Fibroblast of pulmonary artery (primary cell): ENCODE results near the gene NYNRIN.
A peak's percentile ranks its signal among the peaks of the same experiment; 100 is the strongest.

Experiments
- DNase-seq: peaks from one replicate; pipeline ENCODE4 v3.0.0-alpha.2; 2010; ENCODE audit warnings: low read depth
- H3K4me3 ChIP-seq: replicated peaks from 2 replicates; pipeline ENCODE4 v1.5.1; 2011; ENCODE audit warnings: low read depth, mild to moderate bottlenecking, control low read depth, low read length, moderate library complexity
- TF ChIP-seq, protein P1 (sequence below): IDR thresholded peaks from 2 replicates; pipeline ENCODE4 v1.5.1; 2011; ENCODE audit warnings: mild to moderate bottlenecking, control low read depth, low read length, inconsistent platforms; ENCODE audit errors: missing control alignments

NYNRIN gene

DNA sequence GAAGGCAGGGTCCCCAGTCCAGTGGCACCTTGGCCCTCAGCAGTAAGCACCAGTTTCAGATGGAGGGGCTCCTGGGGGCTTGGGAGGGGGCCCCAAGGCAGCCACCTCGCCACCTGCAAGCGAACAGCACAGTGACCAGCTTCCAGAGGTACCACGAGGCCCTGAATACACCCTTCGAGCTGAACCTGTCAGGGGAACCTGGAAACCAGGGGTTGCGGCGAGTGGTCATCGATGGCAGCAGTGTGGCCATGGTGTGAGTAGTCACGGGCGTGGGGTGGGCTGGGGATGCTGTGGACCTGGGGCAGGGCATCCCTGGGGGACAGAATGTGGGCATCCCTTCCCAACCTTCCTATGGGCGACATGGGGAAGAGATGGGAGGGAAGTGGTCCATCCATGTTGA, 11.2 kb downstream of the NYNRIN start:
- DNase-seq = no peak
- H3K4me3 ChIP-seq = no peak overlapping the region
- TF ChIP-seq, protein P1, sequence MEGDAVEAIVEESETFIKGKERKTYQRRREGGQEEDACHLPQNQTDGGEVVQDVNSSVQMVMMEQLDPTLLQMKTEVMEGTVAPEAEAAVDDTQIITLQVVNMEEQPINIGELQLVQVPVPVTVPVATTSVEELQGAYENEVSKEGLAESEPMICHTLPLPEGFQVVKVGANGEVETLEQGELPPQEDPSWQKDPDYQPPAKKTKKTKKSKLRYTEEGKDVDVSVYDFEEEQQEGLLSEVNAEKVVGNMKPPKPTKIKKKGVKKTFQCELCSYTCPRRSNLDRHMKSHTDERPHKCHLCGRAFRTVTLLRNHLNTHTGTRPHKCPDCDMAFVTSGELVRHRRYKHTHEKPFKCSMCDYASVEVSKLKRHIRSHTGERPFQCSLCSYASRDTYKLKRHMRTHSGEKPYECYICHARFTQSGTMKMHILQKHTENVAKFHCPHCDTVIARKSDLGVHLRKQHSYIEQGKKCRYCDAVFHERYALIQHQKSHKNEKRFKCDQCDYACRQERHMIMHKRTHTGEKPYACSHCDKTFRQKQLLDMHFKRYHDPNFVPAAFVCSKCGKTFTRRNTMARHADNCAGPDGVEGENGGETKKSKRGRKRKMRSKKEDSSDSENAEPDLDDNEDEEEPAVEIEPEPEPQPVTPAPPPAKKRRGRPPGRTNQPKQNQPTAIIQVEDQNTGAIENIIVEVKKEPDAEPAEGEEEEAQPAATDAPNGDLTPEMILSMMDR = no peak

DNA sequence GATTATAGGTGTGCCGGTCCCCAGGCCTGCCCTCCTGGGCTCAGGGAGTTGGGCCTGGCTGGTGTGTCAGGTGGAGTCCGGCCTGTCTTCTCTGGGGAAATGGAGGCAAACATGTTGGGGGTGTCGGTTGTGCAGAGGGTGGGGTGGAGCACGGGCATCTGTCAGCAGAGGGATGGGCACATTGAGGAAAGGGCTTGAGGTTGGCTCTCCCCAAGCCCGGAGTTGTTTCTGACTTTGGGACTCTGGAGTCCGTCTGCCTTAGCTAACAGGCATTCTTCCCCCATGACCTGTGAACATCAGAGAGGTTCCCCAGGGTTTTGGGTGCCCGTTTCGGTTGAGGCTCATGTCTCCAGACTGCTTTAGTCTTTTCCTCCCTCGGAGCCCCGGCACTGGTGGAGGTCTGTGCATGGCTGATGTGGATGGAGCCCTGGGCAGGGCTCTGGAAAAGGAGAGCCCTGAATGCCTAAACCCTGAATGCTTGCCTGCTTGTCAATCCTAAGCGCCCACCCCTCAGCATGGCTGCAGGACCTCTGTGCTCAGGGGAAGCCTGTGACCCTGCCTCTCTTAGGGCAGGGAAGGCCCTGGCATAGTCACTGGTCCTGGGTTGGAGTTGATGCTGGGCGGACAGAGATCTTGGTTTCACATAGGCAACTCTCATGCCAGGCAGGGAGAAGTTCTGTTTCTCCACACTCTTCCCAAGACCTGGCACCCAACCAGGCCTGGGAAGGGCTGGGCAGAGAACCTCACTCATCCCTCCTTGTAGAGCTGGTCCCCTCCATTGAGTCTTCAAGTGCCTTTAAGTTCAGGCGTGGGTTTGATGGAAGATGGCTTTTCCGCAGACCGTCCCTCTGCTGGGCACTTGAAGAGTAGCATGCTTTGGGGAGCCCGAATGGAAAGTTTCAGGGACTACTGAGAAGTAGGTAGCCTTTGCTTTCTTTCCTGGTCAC, 12.9 kb downstream of the NYNRIN start:
- H3K4me3 ChIP-seq = no peak overlapping the region
- DNase-seq = peak; percentile 79
- TF ChIP-seq, protein P1 = peak; percentile 82

DNA sequence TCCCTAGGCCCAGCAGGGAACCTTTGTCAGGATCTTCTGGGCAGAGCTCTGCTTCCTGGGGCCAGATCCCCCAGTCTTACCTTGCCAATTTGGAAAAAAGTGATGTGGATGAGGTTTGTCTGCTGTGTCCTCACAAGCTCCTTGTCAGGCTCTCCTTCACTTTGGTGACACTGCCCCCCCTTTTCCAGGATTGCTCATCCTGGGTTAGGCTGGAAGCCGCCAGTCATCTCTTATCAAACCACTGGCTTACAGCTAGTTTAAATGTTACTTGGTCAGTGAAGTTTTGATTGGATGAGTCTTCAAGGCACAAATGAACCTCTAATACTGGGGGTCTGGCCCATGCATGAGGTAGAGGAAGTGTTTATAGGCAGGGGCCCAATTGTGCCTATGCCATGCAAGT, 15.3 kb downstream of the NYNRIN start:
- H3K4me3 ChIP-seq = no peak overlapping the region
- no peak for DNase-seq
- TF ChIP-seq, protein P1 = no peak

DNA sequence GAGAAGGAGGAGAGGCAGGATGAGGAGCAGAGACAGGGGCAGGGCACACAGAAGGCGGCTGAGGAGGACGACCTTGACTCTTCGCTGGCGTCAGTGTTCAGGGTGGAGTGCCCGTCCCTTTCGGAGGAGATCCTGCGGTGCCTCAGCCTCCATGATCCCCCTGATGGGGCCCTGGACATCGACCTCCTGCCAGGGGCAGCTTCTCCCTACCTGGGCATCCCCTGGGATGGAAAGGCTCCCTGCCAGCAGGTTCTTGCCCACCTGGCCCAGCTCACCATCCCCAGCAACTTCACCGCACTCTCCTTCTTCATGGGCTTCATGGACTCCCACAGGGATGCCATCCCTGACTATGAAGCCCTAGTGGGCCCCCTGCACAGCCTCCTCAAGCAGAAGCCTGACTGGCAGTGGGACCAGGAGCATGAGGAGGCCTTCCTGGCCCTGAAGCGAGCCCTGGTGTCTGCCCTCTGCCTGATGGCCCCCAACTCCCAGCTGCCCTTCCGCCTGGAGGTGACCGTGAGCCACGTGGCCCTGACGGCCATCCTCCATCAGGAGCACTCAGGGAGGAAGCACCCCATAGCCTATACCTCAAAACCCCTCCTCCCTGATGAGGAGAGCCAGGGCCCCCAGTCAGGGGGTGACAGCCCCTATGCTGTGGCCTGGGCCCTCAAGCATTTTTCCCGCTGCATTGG, 16.1 kb downstream of the NYNRIN start:
- H3K4me3 ChIP-seq = no peak overlapping the region
- DNase-seq = no peak
- TF ChIP-seq, protein P1 = no peak

DNA sequence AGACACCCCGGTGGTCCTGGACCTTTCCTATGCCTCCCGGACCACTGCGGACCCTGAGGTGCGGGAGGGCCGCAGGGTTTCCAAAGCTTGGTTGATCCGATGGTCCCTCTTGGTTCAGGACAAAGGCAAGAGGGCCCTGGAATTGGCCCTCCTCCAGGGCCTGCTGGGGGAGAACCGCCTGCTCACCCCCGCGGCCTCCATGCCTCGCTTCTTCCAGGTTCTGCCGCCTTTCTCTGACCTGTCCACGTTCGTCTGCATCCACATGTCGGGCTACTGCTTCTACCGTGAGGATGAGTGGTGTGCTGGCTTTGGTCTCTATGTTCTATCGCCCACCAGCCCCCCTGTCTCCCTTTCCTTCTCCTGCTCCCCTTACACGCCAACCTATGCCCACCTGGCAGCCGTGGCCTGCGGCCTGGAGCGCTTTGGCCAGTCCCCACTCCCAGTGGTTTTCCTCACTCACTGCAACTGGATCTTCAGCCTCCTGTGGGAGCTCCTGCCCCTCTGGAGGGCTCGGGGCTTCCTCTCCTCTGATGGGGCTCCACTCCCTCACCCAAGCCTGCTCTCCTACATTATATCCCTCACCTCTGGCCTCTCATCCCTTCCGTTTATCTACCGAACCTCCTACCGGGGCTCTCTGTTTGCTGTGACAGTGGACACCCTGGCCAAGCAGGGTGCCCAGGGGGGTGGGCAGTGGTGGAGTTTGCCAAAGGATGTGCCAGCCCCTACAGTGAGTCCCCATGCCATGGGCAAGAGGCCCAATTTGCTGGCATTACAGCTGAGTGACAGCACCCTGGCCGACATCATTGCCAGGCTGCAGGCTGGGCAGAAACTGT, 16.8 kb downstream of the NYNRIN start:
- no peak overlapping the region for H3K4me3 ChIP-seq
- TF ChIP-seq, protein P1 = no peak
- no peak for DNase-seq

DNA sequence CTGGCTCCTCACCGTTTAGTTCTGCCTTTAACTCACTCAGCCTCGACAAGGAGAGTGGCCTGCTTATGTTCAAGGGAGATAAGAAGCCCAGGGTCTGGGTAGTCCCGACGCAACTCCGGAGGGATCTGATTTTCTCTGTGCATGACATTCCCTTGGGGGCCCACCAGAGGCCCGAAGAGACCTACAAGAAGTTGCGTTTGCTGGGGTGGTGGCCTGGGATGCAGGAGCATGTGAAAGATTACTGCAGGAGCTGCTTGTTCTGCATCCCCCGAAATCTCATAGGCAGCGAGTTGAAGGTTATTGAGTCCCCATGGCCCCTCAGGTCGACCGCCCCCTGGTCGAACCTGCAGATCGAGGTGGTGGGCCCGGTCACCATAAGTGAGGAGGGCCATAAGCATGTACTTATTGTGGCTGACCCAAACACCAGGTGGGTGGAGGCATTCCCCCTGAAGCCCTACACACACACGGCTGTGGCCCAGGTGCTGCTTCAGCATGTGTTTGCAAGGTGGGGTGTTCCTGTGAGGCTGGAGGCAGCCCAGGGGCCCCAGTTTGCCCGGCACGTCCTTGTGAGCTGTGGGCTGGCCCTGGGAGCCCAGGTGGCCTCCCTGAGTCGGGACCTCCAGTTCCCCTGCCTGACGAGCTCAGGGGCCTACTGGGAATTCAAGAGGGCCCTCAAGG, 17.6 kb downstream of the NYNRIN start:
- H3K4me3 ChIP-seq = no peak overlapping the region
- TF ChIP-seq, protein P1 = no peak
- no peak for DNase-seq
